Measurements from ENCODE around the gene GDPD4.

GDPD4 gene

DNA sequence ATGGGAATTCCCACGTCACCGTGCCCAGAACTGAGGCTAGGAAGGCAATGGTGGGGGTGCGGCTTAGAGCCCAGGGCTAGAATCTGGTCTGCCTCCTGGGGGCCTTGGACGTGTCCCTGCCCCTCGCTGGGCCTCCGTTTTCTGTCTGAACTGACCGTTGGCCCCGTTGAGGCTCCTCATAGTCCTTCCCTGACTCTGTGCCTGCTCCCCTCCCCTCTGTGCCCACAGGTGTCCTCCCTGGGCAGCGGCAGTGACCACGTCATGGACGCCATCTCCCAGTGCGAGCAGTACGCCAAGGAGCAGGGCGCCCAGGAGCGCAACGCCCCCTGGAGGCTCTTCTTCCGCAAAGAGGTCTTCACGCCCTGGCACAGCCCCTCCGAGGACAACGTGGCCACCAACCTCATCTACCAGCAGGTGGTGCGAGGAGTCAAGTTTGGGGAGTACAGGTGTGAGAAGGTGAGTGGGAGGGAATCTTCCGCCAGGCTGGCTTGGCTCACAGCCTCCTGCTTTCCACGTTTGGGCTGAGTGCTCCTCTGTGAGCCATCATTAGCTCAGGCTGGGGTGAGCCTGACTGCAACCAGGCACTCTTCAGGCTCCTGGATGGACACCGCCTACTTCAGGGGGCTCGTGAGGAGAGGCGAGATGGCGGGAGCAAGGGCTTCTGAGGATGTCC is 109.5 kb downstream of the GDPD4 start:
- peak; percentile 41 to 53 for DNase-seq (ENCODE audit: low read depth in 2 of 2)

DNA sequence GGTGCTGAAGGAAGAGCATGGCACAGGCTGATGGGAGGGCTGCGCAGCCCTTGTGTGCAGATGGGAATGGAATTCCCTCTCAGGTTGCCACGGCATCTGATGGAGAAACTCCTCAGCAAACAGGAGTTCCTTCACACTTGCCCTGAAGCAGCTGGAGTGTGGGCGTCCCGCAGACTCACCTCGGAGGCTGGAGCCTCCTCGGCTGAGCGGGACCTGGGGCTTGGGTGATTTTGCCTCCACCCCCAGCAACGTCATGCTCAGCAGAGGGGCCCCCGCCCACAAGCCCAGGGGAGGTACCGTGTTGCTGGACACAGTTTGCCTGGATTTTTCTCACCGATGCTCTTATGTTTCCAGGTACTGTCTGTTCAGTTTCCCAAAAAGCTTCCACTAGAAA is 110.1 kb downstream of the GDPD4 start:
- DNase-seq (ENCODE audit: low read depth in 2 of 2), result no peak

DNA sequence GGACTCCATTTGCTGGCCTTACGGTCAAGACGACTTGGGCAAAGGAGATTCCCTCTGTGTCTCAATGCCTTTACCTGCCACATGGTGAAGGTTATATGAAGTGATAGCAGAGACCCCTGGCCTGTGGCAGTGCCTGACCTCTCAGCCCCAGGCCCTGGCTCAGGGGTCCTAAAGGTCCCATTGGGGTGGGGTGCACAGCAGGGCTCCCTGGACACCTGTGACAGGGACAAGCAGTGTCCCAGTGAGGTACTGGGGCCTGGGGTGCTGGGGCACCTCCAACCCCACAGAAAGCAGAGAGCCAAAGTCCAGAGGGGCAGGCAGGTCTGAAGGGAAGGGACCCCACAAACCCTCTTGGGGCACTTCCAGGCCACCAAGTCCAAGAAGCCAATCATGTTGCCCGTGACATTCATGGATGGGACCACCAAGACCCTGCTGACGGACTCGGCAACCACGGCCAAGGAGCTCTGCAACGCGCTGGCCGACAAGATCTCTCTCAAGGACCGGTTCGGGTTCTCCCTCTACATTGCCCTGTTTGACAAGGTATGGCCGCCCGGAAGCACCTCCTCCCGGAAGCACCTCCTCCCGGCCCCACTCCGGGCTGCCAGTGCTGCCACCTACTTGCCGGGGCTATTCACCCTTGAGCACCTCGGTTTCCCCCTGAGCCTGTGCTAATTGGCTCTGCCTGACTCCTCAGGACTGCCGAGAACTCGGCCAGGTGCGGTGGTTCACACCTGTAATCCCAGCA is 111.0 kb downstream of the GDPD4 start:
- no peak for DNase-seq (ENCODE audit: low read depth in 2 of 2)

- DNase-seq (ENCODE audit: low read depth in 2 of 2), result no peak
Measured at GRCh38 chr11:77189588-77190210, 111.8 kb downstream of the GDPD4 start.

DNA sequence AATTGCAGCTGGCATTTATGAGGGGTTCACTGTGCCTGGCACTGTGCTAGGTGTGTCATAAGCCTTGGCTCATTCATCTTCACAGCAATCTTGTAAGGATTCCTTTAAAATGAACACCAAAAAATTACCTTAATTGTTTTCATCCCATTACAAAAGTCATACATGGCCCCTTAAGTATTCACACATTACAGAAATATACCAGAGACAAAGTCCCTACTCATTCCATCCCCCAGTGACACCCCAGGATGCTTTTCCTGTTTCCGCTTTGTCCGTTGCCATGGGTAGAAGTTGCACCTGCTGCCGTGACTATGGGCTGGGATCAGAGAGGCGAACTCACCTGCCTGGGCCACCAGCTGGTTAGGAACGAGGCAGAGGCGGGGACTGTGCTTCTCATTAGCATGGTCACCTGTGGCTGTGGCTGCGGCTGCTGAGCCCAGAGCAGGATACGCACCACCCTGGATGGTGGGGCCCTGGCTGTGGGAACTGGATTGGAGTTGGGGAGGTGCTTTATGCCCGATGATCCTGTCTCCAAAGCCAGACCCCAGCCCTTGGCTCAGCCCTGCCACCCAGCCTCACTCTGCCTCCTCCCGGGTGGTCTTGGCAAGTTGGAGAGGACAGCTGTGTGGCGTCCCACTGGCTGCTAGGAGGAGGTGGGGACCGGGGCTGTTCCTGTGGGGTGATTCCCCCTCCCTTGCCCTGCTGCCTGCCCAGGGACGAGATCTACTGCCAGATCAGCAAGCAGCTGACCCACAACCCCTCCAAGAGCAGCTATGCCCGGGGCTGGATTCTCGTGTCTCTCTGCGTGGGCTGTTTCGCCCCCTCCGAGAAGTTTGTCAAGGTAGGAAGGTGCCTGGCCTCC is 112.6 kb downstream of the GDPD4 start:
- DNase-seq (ENCODE audit: low read depth in 2 of 2), result no peak

DNA sequence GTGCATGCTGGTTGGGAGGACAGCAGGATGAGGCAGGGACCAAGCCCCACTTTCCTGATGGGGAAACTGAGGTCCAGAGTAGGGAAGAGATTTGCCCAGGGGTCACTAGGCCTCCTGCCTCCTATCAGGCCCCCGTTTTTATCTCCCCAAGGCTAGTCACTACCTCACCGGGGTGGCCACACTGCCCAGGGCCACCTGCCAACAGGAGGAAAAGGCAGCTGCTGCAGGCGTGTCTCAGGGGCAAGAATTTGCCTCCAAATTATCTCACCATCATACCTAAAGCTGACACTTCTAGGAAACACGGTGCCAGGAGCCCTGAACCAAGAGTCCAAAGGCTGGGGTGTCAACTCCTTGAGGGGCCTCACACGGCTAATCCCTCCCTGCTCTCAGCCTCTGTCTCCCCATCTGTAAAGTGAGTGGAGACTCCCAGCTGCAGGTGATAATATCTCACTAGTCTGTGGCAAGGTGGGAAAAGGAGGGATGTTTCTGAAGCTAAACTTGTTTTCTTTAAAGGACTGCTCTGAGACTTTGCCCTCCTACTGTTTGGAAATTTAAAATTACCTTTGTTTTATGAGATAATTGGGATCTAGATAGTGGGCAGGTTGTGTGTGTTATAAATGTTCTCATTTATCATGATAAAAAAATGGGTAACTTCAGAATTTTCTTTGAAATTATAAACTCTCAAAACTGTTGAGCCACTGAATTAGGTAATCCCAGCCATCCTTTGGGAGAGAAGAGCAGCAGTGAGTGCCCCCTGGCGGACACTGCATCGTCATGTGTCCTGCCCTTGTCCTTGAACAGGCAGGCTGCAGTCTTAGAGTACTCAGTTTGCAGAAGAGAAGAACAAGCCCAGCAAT is 113.5 kb downstream of the GDPD4 start:
- peak; percentile 60 to 66 for DNase-seq (ENCODE audit: low read depth in 2 of 2)

GRCh38 chr11:77187111-77187750 is 114.3 kb downstream of the GDPD4 start:
- no peak for DNase-seq (ENCODE audit: low read depth in 2 of 2)

DNA sequence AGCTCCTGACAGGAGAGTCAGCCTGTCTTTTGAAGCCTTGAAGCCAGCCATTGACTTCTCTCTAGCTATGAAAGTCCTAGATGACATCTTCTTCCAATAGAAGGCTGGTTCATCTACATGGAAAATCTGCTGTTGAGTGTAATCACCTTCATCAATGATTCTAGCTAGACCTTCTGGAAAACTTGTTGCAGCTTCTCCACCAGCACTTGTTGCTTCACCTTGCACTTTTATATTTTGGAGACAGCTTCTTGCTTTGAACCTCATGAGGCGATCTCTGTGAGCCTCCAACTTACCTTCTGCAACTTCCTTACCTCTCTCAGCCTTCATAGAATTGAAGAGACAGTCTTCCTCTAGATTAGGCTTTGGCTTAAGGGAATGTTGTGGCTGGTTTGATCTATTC is 115.2 kb downstream of the GDPD4 start:
- DNase-seq (ENCODE audit: low read depth in 2 of 2), result no peak

DNA sequence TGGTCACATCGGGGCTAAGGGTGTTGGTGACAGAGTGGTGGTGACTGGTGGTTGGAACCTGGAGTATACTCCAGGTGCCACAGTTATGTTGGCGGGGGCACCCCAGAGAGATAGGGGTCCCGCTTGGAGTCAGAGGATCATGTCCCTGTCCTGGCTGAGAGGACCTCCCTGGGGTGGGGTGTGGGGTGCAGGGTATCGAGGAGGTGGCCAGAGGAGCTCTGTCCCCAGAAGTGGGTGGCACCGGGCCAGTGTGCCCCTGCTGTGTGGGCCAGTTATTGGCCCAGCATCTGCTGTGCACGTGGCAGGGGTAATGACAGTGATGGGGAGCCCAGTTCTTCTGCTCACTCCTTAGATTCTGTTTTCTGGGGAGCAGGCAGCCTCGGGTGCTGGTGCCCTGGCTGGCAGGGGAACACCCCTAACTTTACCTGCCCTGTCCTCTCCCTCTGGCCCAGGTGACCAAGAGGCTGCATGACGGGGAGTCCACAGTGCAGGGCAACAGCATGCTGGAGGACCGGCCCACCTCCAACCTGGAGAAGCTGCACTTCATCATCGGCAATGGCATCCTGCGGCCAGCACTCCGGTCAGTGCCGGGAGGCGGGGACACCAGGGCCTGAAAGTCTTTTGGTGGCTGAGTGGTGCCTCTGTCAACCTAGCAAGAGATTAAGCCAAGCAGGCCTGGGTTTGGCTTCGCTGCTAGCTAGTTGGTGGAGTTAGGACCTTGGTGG is 117.2 kb downstream of the GDPD4 start:
- DNase-seq (ENCODE audit: low read depth in 2 of 2), result no peak

DNA sequence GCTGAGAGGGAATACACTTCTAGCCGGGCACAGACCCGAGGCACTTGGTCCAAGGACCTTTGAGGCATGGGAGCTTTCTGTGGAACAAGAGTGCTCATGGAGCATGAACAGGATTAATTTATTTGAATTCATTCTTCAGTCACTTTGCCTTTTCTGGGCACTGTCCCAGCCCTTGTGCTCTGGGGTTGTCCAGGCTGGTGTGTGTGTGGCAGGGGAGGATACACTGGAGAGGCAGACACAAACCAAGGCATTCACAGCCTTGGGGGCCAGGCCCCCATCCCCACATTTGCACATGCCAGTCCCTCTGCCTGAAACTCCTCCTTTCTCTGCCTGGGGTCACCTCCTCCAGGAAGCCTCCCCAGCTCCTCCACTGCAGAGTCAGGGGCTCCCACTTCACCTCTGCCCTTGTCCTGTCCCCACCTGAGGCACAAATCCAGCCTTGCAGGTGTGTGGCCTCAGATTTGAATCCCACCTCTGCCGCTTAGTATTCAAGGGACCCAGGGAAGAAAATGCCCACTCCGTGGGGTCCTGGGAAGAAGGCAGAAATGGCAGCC is 118.0 kb downstream of the GDPD4 start:
- DNase-seq (ENCODE audit: low read depth in 2 of 2), result no peak

DNA sequence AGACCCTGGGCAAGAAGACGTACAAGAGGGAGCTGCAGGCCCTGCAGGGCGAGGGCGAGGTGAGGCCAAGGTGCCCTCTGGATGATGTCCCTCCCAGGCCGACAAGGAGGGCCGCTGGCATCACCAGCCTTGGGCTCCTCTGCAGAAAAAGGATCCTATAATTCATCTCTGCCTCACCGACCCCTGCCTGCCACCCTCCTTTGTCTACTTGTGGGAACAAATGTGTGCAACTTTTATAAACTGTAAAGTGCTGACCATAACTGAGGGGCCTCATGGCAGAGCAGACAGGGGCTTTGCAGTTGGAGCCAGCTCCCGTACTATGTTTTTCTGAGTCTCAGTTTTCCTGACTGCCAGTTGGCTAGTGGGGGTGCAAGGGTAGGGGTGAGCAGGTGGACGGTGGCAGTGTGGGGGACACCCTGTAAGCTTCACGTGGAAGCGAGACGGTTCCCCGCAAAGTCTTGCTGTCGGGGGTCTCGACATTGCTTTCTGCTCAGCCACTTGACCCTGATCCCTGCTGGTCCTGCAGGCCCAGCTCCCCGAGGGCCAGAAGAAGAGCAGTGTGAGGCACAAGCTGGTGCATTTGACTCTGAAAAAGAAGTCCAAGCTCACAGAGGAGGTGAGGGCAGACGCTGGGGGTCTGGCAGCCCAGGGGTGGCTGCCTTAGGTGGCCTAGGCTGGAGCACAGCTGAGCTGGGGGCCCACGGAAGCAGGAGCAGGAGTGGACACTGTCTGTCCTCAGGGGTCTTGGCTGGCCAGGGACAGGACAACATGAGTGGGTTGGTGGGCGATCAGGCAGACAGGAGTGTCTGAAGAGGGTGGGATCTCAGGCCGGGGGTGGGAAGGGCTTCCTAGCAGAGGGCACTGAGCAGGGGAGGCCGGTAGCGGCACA is 118.7 kb downstream of the GDPD4 start:
- no peak for DNase-seq (ENCODE audit: low read depth in 2 of 2)

DNA sequence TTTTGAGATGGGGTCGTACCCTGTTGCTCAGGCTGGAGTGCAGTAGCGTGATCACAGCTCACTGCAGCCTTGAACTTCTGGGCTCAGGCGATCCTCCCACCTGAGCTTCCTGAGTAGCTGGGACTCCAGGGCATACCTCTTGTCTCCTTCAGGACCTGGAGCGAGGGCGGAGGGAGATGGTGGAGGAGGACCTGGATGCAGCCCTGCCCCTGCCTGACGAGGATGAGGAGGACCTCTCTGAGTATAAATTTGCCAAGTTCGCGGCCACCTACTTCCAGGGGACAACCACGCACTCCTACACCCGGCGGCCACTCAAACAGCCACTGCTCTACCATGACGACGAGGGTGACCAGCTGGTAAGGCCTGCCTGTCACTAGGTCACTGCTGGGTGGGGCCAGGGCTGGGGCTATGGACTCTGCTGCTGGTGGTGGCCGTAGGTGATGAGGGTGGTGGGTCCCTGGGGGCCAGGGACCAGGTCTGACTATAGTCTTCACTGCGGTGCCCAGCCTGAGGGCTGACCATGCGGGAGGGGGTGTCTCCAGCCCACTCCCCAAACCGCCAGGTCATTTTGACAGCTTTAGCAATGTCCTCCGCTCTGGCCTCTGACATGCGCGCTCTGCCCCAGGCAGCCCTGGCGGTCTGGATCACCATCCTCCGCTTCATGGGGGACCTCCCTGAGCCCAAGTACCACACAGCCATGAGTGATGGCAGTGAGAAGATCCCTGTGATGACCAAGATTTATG is 119.5 kb downstream of the GDPD4 start:
- no peak for DNase-seq (ENCODE audit: low read depth in 2 of 2)

DNA sequence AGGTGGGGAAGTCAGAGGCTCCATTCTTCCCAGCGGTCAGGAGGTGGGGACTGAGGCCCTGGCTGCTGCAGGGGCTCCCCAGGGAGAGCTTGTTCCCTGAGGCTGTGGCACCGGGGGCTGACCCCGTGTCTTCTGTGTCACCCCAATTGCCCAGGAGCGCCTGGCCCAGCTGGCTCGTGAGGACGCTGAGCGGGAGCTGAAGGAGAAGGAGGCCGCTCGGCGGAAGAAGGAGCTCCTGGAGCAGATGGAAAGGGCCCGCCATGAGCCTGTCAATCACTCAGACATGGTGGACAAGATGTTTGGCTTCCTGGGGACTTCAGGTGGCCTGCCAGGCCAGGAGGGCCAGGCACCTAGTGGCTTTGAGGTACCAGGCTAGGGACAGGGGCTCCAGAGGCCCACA is 120.3 kb downstream of the GDPD4 start:
- DNase-seq (ENCODE audit: low read depth in 2 of 2), result no peak

- DNase-seq (ENCODE audit: low read depth in 2 of 2), result no peak
Measured at GRCh38 chr11:77180346-77180745, 121.1 kb downstream of the GDPD4 start.

DNA sequence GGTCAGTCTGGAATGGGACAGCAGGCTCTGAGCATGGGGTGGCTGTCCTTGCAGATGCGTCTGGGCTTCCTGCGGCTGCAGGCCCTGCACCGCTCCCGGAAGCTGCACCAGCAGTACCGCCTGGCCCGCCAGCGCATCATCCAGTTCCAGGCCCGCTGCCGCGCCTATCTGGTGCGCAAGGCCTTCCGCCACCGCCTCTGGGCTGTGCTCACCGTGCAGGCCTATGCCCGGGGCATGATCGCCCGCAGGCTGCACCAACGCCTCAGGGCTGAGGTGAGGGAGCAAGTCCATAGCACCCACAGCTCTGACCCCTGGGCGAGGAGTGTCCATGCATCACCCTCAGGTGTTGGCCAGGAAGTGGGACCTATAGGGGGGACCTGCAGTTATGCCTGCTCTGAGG is 121.8 kb downstream of the GDPD4 start:
- DNase-seq (ENCODE audit: low read depth in 2 of 2), result no peak

- DNase-seq (ENCODE audit: low read depth in 2 of 2), result no peak
Measured at GRCh38 chr11:77179048-77179447, 122.4 kb downstream of the GDPD4 start.

GRCh38 chr11:77178150-77178549 is 123.3 kb downstream of the GDPD4 start:
- DNase-seq (ENCODE audit: low read depth in 2 of 2), result no peak

DNA sequence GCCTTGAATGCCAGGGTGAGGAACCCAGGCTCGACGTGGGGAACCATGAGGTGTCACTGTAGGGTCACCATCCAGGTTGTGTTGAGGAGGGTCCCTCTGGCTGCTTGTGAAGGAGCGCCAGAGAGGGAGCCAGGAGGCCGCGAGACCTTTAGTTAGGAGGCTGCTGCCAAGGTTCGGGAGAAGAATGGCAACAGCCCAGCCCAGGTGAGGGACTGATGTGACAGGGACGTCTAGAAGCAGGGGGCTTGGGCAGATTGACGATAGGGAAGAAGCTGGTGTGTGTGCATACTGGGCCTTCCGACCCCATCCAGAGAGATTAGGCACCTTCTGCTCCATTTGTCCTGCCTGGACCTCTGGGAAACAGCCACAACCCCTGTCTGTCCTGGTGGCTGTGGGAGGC is 124.5 kb downstream of the GDPD4 start:
- DNase-seq (ENCODE audit: low read depth in 2 of 2), result no peak

All from stimulated activated CD4-positive, alpha-beta T cell treated with anti-CD3 and anti-CD28 coated beads, Interleukin-4, amount 100 ng/mL, for 48 hours (primary cell).